B cell (primary cell): ENCODE measurements around the gene ATG2A. TPM values are rescaled to one million over a fixed set of nuclear protein-coding genes. Genes with fewer than 3 reads are reported as not detected.

Experiments used
- ATAC-seq: fragments of 200-7000 bp; cut with Tn5 transposase; one replicate; pipeline ENCODE4 v1.10.0; 2021; ENCODE audit warnings: low read depth, mild to moderate bottlenecking, moderate number of reproducible peaks, moderate library complexity
- CTCF ChIA-PET: fragments of 350-600 bp; sonication (Branson Sonifier 250); formaldehyde crosslinking; loops from one replicate; lab custom pipeline; 2021; ENCODE audit warnings: antibody characterized with exemption, inconsistent platforms; lab: Charles Lee
- POLR2A ChIA-PET: fragments of 350-600 bp; sonication (Branson Sonifier 250); formaldehyde crosslinking; loops from one replicate; lab custom pipeline; 2021; ENCODE audit warnings: antibody characterized with exemption; lab: Charles Lee
- DNase-seq: peaks from one replicate; pipeline ENCODE4 v3.0.0; 2013
- H2AFZ ChIP-seq: 2 replicates; pipeline ENCODE4 v1.6.1; 2012; ENCODE audit warnings: mild to moderate bottlenecking, low read depth, low read length; ENCODE audit not compliant: insufficient read depth, poor library complexity, severe bottlenecking
- H3K27ac ChIP-seq, 2 donors: 1 replicate in 1 of 2; 2 replicates in 1 of 2; pipeline ENCODE4 v1.5.1; 2012 to 2013; ENCODE audit warnings: low read length in 2 of 2, mild to moderate bottlenecking in 2 of 2, moderate library complexity in 1 of 2
- H3K27me3 ChIP-seq, 4 experiments: fragments of 200-600 bp in 1 of 4; sonication (generic) in 1 of 4; replicated peaks in 1 of 4; 1 replicate in 2 of 4; 2 replicates in 2 of 4; pipeline versions ENCODE4 v1.6.1 to v1.7.0; 2013 to 2016; ENCODE audit warnings: low read length in 3 of 4, mild to moderate bottlenecking in 2 of 4, mixed read lengths in 1 of 4, moderate library complexity in 1 of 4; ENCODE audit not compliant: insufficient read depth in 4 of 4, control insufficient read depth in 3 of 4; ENCODE audit errors: control extremely low read depth in 1 of 4
- H3K36me3 ChIP-seq, 2 experiments: replicated peaks in 1 of 2; 1 replicate in 1 of 2; 2 replicates in 1 of 2; pipeline versions ENCODE4 v1.6.1 to v1.7.1; 2013; ENCODE audit warnings: low read length in 1 of 2; ENCODE audit not compliant: insufficient read depth in 2 of 2, control insufficient read depth in 1 of 2; ENCODE audit errors: control extremely low read depth in 1 of 2, extremely low read depth in 1 of 2
- H3K4me1 ChIP-seq, 2 donors: fragments of 200-600 bp in 1 of 2; sonication (generic) in 1 of 2; 1 replicate in 1 of 2; 2 replicates in 1 of 2; pipeline versions ENCODE4 v1.5.1 to v1.6.1; 2013 to 2017; ENCODE audit warnings: low read length in 2 of 2; ENCODE audit not compliant: control insufficient read depth in 2 of 2, insufficient read depth in 2 of 2
- H3K4me2 ChIP-seq: replicated peaks from 2 replicates; pipeline ENCODE3; 2012; ENCODE audit warnings: mild to moderate bottlenecking, low read depth, low read length; ENCODE audit not compliant: poor library complexity, severe bottlenecking
- H3K4me3 ChIP-seq, 5 experiments: fragments of 200-600 bp in 1 of 5; sonication (generic) in 1 of 5; 1 replicate in 3 of 5; 2 replicates in 2 of 5; pipeline versions ENCODE4 v1.5.1 to v1.7.0; 2011 to 2016; ENCODE audit warnings: low read length in 4 of 5, mild to moderate bottlenecking in 4 of 5, low read depth in 2 of 5, control low read depth in 1 of 5, moderate library complexity in 1 of 5; ENCODE audit not compliant: insufficient read depth in 1 of 5; ENCODE audit errors: control extremely low read depth in 1 of 5, extremely low read depth in 1 of 5
- H3K79me2 ChIP-seq: fragments of 200-600 bp; sonication (generic); one replicate; pipeline ENCODE4 v1.6.0; 2016; ENCODE audit warnings: low read length; ENCODE audit not compliant: control insufficient read depth, insufficient read depth
- H3K9ac ChIP-seq: fragments of 200-600 bp; sonication (generic); 2 replicates; pipeline ENCODE4 v1.6.1; 2017; ENCODE audit warnings: mild to moderate bottlenecking, low read length, moderate library complexity
- H3K9me3 ChIP-seq, 3 donors: one replicate each; pipeline versions ENCODE4 v1.6.1 to v1.7.1; 2013; ENCODE audit warnings: low read length in 2 of 3; ENCODE audit not compliant: control insufficient read depth in 2 of 3, insufficient read depth in 1 of 3; ENCODE audit errors: control extremely low read depth in 1 of 3
- H4K20me1 ChIP-seq: 2 replicates; pipeline ENCODE4 v1.6.0; 2012; ENCODE audit warnings: mild to moderate bottlenecking, low read length; ENCODE audit not compliant: insufficient read depth, control insufficient read depth, poor library complexity, severe bottlenecking
- H3K27ac Mint-ChIP-seq: one replicate; pipeline ENCODE4 v1.8.0; 2021; ENCODE audit warnings: mixed read lengths
- H3K27me3 Mint-ChIP-seq: one replicate; pipeline ENCODE4 v1.8.0; 2021; ENCODE audit warnings: mixed read lengths
- H3K4me1 Mint-ChIP-seq: one replicate; pipeline ENCODE4 v1.8.0; 2021; ENCODE audit warnings: mixed read lengths
- H3K4me3 Mint-ChIP-seq: one replicate; pipeline ENCODE4 v1.8.0; 2021; ENCODE audit warnings: mixed read lengths
- H3K9me3 Mint-ChIP-seq: one replicate; pipeline ENCODE4 v1.8.0; 2022; ENCODE audit warnings: mixed read lengths; ENCODE audit not compliant: insufficient read depth
- CTCF ChIP-seq: fragments of 200-600 bp; IDR thresholded peaks from one replicate; pipeline ENCODE4 v1.8.0; 2022; ENCODE audit warnings: antibody characterized with exemption, mild to moderate bottlenecking
- EZH2 ChIP-seq: IDR thresholded peaks from 2 replicates; pipeline ENCODE4 v1.6.1; 2012; ENCODE audit warnings: borderline replicate concordance, low read depth, mild to moderate bottlenecking, moderate library complexity, low read length; ENCODE audit not compliant: insufficient read depth, poor library complexity, severe bottlenecking
- WGBS: methylation state at CpG from one replicate; pipeline ENCODE4 v1.1.5; 2013; ENCODE audit warnings: missing lambda C conversion rate; ENCODE audit not compliant: insufficient coverage; 5-methylcytosine and 5-hydroxymethylcytosine counted together
- intact Hi-C: fragments of 100-400 bp; cut with micrococcal nuclease; formaldehyde crosslinking; loops from one replicate; pipeline ENCODE4 v1.10.0; 2022
- polyA plus RNA-seq: library from polyadenylated mRNA; depleted of rRNA; stranded (reverse); fragments of >200 nt; gene quantifications from 2 replicates; pipeline ENCODE4 v1.2.3, GENCODE V29; 2012
- total RNA-seq, 2 donors: library from RNA; stranded (reverse); fragments of 120-200 nt in 1 of 2; gene quantifications; 1 replicate in 1 of 2; 2 replicates in 1 of 2; pipeline versions ENCODE4 v1.2.3 to v1.2.4, GENCODE V29; 2013 to 2022

Gene ATG2A
- total and polyA plus RNA-seq, 2 donors (not counting 1 experiment from before 2014, with no cell fraction given), result 24.3 to 38.6 TPM

DNA sequence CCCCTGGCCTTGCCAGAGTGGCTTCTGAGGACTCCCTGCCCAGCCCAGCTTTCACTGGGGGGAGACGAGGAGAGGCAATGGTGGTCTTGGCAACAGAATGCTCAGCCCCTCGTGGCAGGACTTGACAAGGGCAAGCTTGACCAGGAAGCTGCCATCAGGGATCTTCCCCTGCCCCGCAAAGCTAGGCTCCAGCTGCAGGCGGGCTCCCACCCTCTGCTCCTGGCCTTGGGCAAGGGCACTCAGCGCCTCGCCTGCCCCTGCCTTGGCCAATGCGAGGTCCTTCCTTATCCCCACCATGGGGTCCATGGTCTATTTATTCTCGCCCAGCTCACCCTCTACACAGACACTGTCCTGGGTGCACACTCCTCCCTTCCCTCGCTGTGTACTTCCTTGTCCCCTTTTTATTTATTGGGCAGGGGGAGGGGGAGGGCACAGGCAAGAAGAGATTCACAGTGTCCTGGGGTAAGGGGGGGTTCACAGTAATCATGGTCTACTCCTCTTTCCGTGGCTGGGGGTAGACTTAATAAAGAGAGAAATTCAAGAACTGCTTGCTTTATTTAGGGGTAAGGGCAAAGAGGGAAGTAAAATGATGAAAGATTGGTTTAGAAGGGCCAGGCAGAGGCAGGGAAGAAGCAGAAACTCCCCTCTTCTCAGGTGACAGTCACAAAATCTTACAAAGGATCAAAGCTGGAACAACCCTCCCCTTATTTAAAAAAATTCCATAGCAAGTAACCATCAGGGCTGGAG lies 17.1 kb upstream of the ATG2A start:
- Mint-ChIP-seq H3K27me3 (no peaks in the 10 kb centered on the region), H3K27ac (no peak overlapping the region), H3K4me3 (no peak overlapping the region), H3K4me1 (no peaks in the 10 kb centered on the region), H3K9me3 (no peaks in the 10 kb centered on the region)
- 87% methylated on average over 7 of the region's 10 CpGs for WGBS
- H3K36me3 ChIP-seq, result peaks cover 0 to 37% of the 10 kb centered on the region in 2 experiments
- H3K27ac ChIP-seq, result no peak overlapping the region
- H3K9ac ChIP-seq, result no peak overlapping the region
- H2AFZ ChIP-seq, result no peak overlapping the region
- no peak overlapping the region for H3K4me2 ChIP-seq
- no peaks in the 10 kb centered on the region for H3K4me1 ChIP-seq
- POLR2A ChIA-PET, result interaction anchor here (0.6 to 1.1 kb wide), 2 partner anchors 81 to 85 kb away, joined by 3 read pairs; no protein-coding TSS in a partner anchor
- H3K79me2 ChIP-seq, result no peaks in the 10 kb centered on the region
- H3K27me3 ChIP-seq, result no peaks in the 10 kb centered on the region
- no peak overlapping the region for H3K4me3 ChIP-seq
- TF ChIP-seq CTCF, result no peak
- TF ChIP-seq EZH2, result no peak
- DNase-seq (no peak), ATAC-seq (no peak)
- intact Hi-C loops, result no loop called here
- H3K9me3 ChIP-seq, result no peaks in the 10 kb centered on the region
- CTCF ChIA-PET, result interaction anchor here (0.6 to 0.7 kb wide), 2 partner anchors 74 to 760 kb away, joined by 3 read pairs; no protein-coding TSS in a partner anchor
- no peaks in the 10 kb centered on the region for H4K20me1 ChIP-seq
